ENCODE data around the gene CRIP2.

The CRIP2 gene

DNA sequence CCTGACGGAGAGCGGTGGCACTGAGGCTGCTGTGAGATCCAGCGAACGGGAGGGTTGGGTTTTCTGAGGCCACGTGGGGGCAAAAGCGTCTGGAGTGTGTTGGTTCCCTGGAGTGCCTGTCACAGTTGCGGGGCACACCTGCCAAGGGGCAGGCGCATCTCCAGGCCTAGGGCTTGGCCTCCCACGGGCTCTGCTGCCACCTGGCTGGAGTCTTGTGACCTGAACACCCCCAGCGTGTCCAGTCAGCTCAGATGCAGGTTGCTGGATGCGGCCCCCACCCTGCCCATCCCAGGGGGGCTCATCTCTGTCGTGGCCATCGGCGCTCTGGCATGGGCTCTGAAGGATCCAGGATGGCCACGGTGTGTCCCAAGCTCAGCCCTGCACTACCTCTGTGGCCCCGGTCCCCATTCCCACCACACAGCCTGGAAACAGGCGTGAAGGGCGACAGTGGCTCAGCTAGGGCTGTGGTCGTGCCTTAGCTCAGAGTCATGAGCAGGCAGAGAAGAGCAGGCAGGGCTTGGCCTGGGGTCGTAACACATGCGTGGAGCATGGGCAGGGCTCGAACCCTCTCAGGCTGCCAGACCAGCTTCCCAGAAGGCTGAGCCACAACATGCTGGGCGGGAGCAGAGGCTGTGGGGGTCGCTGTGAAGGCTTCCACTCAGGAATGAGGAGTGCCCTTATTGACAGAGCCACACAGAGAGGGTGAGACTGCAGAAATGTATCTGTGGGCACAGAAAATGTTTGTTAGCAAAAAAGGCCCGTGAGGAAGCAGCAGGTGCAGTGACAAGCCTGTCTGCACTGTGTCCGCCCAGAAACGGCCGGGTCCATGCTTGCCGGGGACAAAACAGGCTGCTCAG, 23.5 kb upstream of the CRIP2 start:
- H3K4me1 ChIP-seq (ENCODE audit: control insufficient read depth in 1 of 2, insufficient read depth in 2 of 2, low read length in 2 of 2), result peaks cover 0 to 7% of the 10 kb centered on the region in 2 experiments
- H3K4me2 ChIP-seq (ENCODE audit: low read length), result no peak overlapping the region
- H2AK5ac ChIP-seq (ENCODE audit: low read length), result no peak overlapping the region
- no peak overlapping the region for H4K91ac ChIP-seq (ENCODE audit: low read depth, low read length)
- no peak for DNase-seq
- no peak overlapping the region for H3K9ac ChIP-seq (ENCODE audit: low read length)
- H3K4ac ChIP-seq (ENCODE audit: low read depth, low read length), result no peak overlapping the region
- no peak overlapping the region for H2BK120ac ChIP-seq (ENCODE audit: insufficient read depth, low read length, poor library complexity)
- H3K36me3 ChIP-seq (ENCODE audit: control insufficient read depth in 1 of 2, insufficient read depth in 2 of 2, low read length in 2 of 2), result peaks cover 74 to 80% of the 10 kb centered on the region in 2 experiments
- no peaks in the 10 kb centered on the region for H3K27me3 ChIP-seq (ENCODE audit: insufficient read depth, low read length)
- H3K4me3 ChIP-seq (ENCODE audit: low read depth, low read length), result no peak overlapping the region
- H3K9me3 ChIP-seq (ENCODE audit: insufficient read depth, low read depth, low read length), result peaks cover 4% of the 10 kb centered on the region
- no peaks in the 10 kb centered on the region for H3K79me2 ChIP-seq (ENCODE audit: control insufficient read depth, insufficient read depth, low read length, poor library complexity)
- no peak overlapping the region for H4K8ac ChIP-seq (ENCODE audit: low read depth, low read length)
- no peak overlapping the region for H2AFZ ChIP-seq (ENCODE audit: insufficient read depth, low read length, poor library complexity)
- no peaks in the 10 kb centered on the region for H3K79me1 ChIP-seq (ENCODE audit: low read length)
- no peak overlapping the region for H3K18ac ChIP-seq (ENCODE audit: low read length)
- WGBS (ENCODE audit: extremely low coverage, insufficient coverage, insufficient read length), result no CpG with 5 or more reads among the region's 29 CpGs
- no peak overlapping the region for H2BK12ac ChIP-seq (ENCODE audit: low read length)
- no peak overlapping the region for H4K12ac ChIP-seq (ENCODE audit: low read depth, low read length)
- no peak overlapping the region for H3K14ac ChIP-seq (ENCODE audit: low read length)
- no peak overlapping the region for H2BK5ac ChIP-seq (ENCODE audit: low read depth, low read length, poor library complexity)
- no peak overlapping the region for H3K27ac ChIP-seq (ENCODE audit: low read depth, low read length)
- no peak overlapping the region for H3K23ac ChIP-seq (ENCODE audit: low read length)

DNA sequence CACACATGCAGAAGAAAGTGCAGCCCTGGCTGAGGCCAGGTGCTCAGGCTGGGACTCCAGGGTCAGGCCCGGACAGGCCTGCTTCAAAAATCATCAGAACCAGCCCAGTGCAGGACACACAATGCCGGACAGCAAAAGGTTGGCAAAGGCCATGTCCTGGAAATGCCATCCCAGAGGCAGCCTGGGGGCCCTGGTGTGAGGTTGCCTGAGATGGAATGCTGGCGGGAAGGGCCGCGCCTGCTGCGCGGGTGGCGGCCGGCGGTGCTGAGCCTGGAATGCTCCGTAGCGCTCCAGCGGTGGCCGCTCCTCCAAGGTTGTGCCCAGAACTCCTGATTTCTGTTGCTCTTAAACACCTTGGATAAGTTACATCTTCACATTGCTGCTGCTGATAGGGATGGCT, 21.7 kb upstream of the CRIP2 start:
- H4K91ac ChIP-seq (ENCODE audit: low read depth, low read length), result no peak overlapping the region
- H3K36me3 ChIP-seq (ENCODE audit: control insufficient read depth in 1 of 2, insufficient read depth in 2 of 2, low read length in 2 of 2), result peaks cover 81 to 84% of the 10 kb centered on the region in 2 experiments
- no peaks in the 10 kb centered on the region for H3K79me2 ChIP-seq (ENCODE audit: control insufficient read depth, insufficient read depth, low read length, poor library complexity)
- no peaks in the 10 kb centered on the region for H3K4me1 ChIP-seq (ENCODE audit: control insufficient read depth in 1 of 2, insufficient read depth in 2 of 2, low read length in 2 of 2)
- WGBS (ENCODE audit: extremely low coverage, insufficient coverage, insufficient read length), result no CpG with 5 or more reads among the region's 14 CpGs
- H3K79me1 ChIP-seq (ENCODE audit: low read length), result no peaks in the 10 kb centered on the region
- no peak overlapping the region for H2BK120ac ChIP-seq (ENCODE audit: insufficient read depth, low read length, poor library complexity)
- H2BK5ac ChIP-seq (ENCODE audit: low read depth, low read length, poor library complexity), result no peak overlapping the region
- H3K27ac ChIP-seq (ENCODE audit: low read depth, low read length), result no peak overlapping the region
- H3K27me3 ChIP-seq (ENCODE audit: insufficient read depth, low read length), result no peaks in the 10 kb centered on the region
- no peak overlapping the region for H3K4me3 ChIP-seq (ENCODE audit: low read depth, low read length)
- H2BK12ac ChIP-seq (ENCODE audit: low read length), result no peak overlapping the region
- H3K9ac ChIP-seq (ENCODE audit: low read length), result no peak overlapping the region
- peaks cover 3% of the 10 kb centered on the region for H3K9me3 ChIP-seq (ENCODE audit: insufficient read depth, low read depth, low read length)
- no peak overlapping the region for H3K18ac ChIP-seq (ENCODE audit: low read length)
- H2AK5ac ChIP-seq (ENCODE audit: low read length), result no peak overlapping the region
- no peak overlapping the region for H4K12ac ChIP-seq (ENCODE audit: low read depth, low read length)
- no peak overlapping the region for H3K23ac ChIP-seq (ENCODE audit: low read length)
- H3K4ac ChIP-seq (ENCODE audit: low read depth, low read length), result no peak overlapping the region
- H4K8ac ChIP-seq (ENCODE audit: low read depth, low read length), result no peak overlapping the region
- no peak overlapping the region for H2AFZ ChIP-seq (ENCODE audit: insufficient read depth, low read length, poor library complexity)
- no peak for DNase-seq
- no peak overlapping the region for H3K4me2 ChIP-seq (ENCODE audit: low read length)
- H3K14ac ChIP-seq (ENCODE audit: low read length), result no peak overlapping the region

DNA sequence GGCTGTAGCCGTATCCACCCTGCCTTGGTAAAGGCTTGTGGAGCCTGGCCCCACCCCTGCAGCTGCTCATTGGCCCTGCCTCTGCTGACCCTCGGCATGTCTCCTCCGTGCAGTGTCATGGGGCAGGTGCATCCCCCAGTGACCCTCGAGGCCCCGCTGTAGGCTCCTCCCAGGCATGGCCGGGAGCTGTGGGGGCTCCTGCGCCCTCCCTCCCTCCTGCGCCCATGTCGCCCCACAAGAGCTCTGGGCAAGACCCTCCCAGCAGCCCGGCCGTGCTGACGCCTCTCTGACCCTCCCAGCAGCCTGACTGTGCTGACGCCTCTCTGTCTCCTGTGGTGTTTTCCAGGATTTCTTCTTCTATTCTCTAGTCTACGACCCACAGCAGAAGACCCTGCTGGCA, 20.8 kb upstream of the CRIP2 start:
- H3K4me2 ChIP-seq (ENCODE audit: low read length), result no peak overlapping the region
- H3K9me3 ChIP-seq (ENCODE audit: insufficient read depth, low read depth, low read length), result peaks cover 3% of the 10 kb centered on the region

DNA sequence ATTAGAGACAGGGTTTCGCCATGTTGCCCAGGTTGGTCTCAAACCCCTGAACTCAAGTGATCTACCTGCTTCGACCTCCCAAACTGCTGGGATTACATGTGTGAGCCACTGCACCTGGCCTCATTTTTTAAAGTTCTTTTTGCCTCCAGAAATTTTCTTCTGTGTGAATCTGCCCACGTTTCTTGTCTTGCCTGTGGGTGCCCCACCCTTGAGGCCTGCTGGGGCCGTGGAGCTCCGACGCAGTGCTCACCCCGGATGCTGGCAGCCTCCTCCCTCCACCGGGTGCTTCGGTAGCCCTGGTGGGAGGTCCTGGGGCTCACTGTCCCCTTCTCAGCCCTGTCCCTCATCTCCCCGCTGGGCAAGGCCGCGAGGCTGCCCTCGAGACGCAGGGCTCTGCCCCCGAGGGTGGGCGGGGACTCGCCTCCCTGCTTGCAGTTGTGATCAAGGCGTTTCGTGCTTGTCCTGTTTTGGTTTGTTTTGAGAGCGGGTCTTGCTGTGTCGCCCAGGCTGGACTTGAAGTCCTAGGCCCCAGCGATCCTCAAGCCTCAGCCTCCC, 19.5 kb upstream of the CRIP2 start:
- Histone ChIP-seq H3K27me3 (ENCODE audit: insufficient read depth, low read length) (no peaks in the 10 kb centered on the region), H3K79me1 (ENCODE audit: low read length) (no peaks in the 10 kb centered on the region), H3K9ac (ENCODE audit: low read length) (no peak overlapping the region), H3K4me1 (ENCODE audit: control insufficient read depth in 1 of 2, insufficient read depth in 2 of 2, low read length in 2 of 2) (no peaks in the 10 kb centered on the region), H3K79me2 (ENCODE audit: control insufficient read depth, insufficient read depth, low read length, poor library complexity) (no peaks in the 10 kb centered on the region), H3K23ac (ENCODE audit: low read length) (no peak overlapping the region), H3K36me3 (ENCODE audit: control insufficient read depth in 1 of 2, insufficient read depth in 2 of 2, low read length in 2 of 2) (peaks cover 71 to 73% of the 10 kb centered on the region in 2 experiments), H4K12ac (ENCODE audit: low read depth, low read length) (no peak overlapping the region), H4K91ac (ENCODE audit: low read depth, low read length) (no peak overlapping the region), H2BK12ac (ENCODE audit: low read length) (no peak overlapping the region), H3K27ac (ENCODE audit: low read depth, low read length) (no peak overlapping the region), H3K4ac (ENCODE audit: low read depth, low read length) (no peak overlapping the region), H3K4me2 (ENCODE audit: low read length) (no peak overlapping the region), H3K18ac (ENCODE audit: low read length) (no peak overlapping the region), H2AK5ac (ENCODE audit: low read length) (no peak overlapping the region), H4K8ac (ENCODE audit: low read depth, low read length) (no peak overlapping the region), H3K14ac (ENCODE audit: low read length) (no peak overlapping the region), H2AFZ (ENCODE audit: insufficient read depth, low read length, poor library complexity) (no peak overlapping the region), H3K9me3 (ENCODE audit: insufficient read depth, low read depth, low read length) (peaks cover 3% of the 10 kb centered on the region), H3K4me3 (ENCODE audit: low read depth, low read length) (peak overlapping the region; percentile 29), H2BK5ac (ENCODE audit: low read depth, low read length, poor library complexity) (no peak overlapping the region), H2BK120ac (ENCODE audit: insufficient read depth, low read length, poor library complexity) (no peak overlapping the region)
- no peak for DNase-seq
- no CpG with 5 or more reads among the region's 22 CpGs for WGBS (ENCODE audit: extremely low coverage, insufficient coverage, insufficient read length)

More for the DNA sequence above, 20.8 kb upstream of the CRIP2 start:
- H3K36me3 ChIP-seq (ENCODE audit: control insufficient read depth in 1 of 2, insufficient read depth in 2 of 2, low read length in 2 of 2), result peaks cover 81 to 82% of the 10 kb centered on the region in 2 experiments
- no peak overlapping the region for H2AFZ ChIP-seq (ENCODE audit: insufficient read depth, low read length, poor library complexity)
- no peak overlapping the region for H3K14ac ChIP-seq (ENCODE audit: low read length)
- H2BK5ac ChIP-seq (ENCODE audit: low read depth, low read length, poor library complexity), result no peak overlapping the region
- H2AK5ac ChIP-seq (ENCODE audit: low read length), result no peak overlapping the region
- H3K79me2 ChIP-seq (ENCODE audit: control insufficient read depth, insufficient read depth, low read length, poor library complexity), result no peaks in the 10 kb centered on the region
- no peak overlapping the region for H3K9ac ChIP-seq (ENCODE audit: low read length)
- no peak overlapping the region for H2BK120ac ChIP-seq (ENCODE audit: insufficient read depth, low read length, poor library complexity)
- WGBS (ENCODE audit: extremely low coverage, insufficient coverage, insufficient read length), result no CpG with 5 or more reads among the region's 14 CpGs
- H4K91ac ChIP-seq (ENCODE audit: low read depth, low read length), result no peak overlapping the region
- no peak overlapping the region for H3K4ac ChIP-seq (ENCODE audit: low read depth, low read length)
- H3K79me1 ChIP-seq (ENCODE audit: low read length), result no peaks in the 10 kb centered on the region
- H3K23ac ChIP-seq (ENCODE audit: low read length), result no peak overlapping the region
- no peak overlapping the region for H4K8ac ChIP-seq (ENCODE audit: low read depth, low read length)
- H4K12ac ChIP-seq (ENCODE audit: low read depth, low read length), result no peak overlapping the region
- H2BK12ac ChIP-seq (ENCODE audit: low read length), result no peak overlapping the region
- H3K27me3 ChIP-seq (ENCODE audit: insufficient read depth, low read length), result no peaks in the 10 kb centered on the region
- DNase-seq, result no peak
- H3K4me3 ChIP-seq (ENCODE audit: low read depth, low read length), result no peak overlapping the region
- H3K4me1 ChIP-seq (ENCODE audit: control insufficient read depth in 1 of 2, insufficient read depth in 2 of 2, low read length in 2 of 2), result no peaks in the 10 kb centered on the region
- H3K18ac ChIP-seq (ENCODE audit: low read length), result no peak overlapping the region
- H3K27ac ChIP-seq (ENCODE audit: low read depth, low read length), result no peak overlapping the region
